IMR-90 (cell line): Measurements from ENCODE around the gene KIFC3. TPM values are rescaled to one million over a fixed set of nuclear protein-coding genes. Genes with fewer than 3 reads are reported as not detected.

Experiments
- ATAC-seq: fragments of 200-7000 bp; cut with Tn5 transposase; 2 replicates; pipeline ENCODE4 v1.9.1; 2020; ENCODE audit warnings: low read depth, mild to moderate bottlenecking, moderate library complexity
- BruUV-seq: library from RNA; stranded (reverse); fragments of 400-500 nt; replicated peaks from 2 replicates; lab custom pipeline; 2021; lab: Mats Ljungman, UMichigan
- CTCF ChIA-PET: fragments of 300-600 bp; formaldehyde crosslinking; extraction: SDS; loops from one replicate; lab custom pipeline; 2021; ENCODE audit warnings: antibody characterized with exemption; lab: Yijun Ruan, JAX
- POLR2A ChIA-PET: fragments of 300-600 bp; sonication (Branson Sonifier 250); formaldehyde crosslinking; loops from one replicate; lab custom pipeline; 2022; ENCODE audit warnings: antibody characterized with exemption; ENCODE audit not compliant: unreplicated experiment; lab: Charles Lee
- DNase-seq: peaks from one replicate; pipeline ENCODE4 v3.0.0; 2013
- H2AFZ ChIP-seq: replicated peaks from 2 replicates; pipeline ENCODE3; 2013; ENCODE audit warnings: low read length, mild to moderate bottlenecking; ENCODE audit not compliant: poor library complexity
- H2AK5ac ChIP-seq: 2 replicates; pipeline ENCODE4 v1.6.1; 2013; ENCODE audit warnings: low read depth, low read length, inconsistent platforms
- H2AK9ac ChIP-seq: replicated peaks from 2 replicates; pipeline ENCODE3; 2013; ENCODE audit warnings: mild to moderate bottlenecking, low read depth, low read length, moderate library complexity; ENCODE audit not compliant: poor library complexity
- H2BK120ac ChIP-seq: 2 replicates; pipeline ENCODE4 v1.6.1; 2013; ENCODE audit warnings: low read depth, low read length, inconsistent platforms
- H2BK15ac ChIP-seq: 3 replicates; pipeline ENCODE4 v1.6.1; 2013; ENCODE audit warnings: low read depth, low read length, inconsistent platforms
- H2BK20ac ChIP-seq: 2 replicates; pipeline ENCODE4 v1.6.1; 2013; ENCODE audit warnings: low read depth, mild to moderate bottlenecking, inconsistent platforms, low read length, moderate library complexity
- H2BK5ac ChIP-seq: 2 replicates; pipeline ENCODE4 v1.6.1; 2013; ENCODE audit warnings: mild to moderate bottlenecking, low read depth, low read length, inconsistent platforms; ENCODE audit not compliant: poor library complexity, severe bottlenecking
- H3K14ac ChIP-seq: replicated peaks from 2 replicates; pipeline ENCODE4 v1.6.1; 2013; ENCODE audit warnings: low read depth, low read length, inconsistent platforms
- H3K18ac ChIP-seq: 2 replicates; pipeline ENCODE4 v1.6.1; 2013; ENCODE audit warnings: low read depth, low read length, control low read depth
- H3K23ac ChIP-seq: 2 replicates; pipeline ENCODE4 v1.6.1; 2013; ENCODE audit warnings: low read depth, low read length, inconsistent platforms
- H3K27ac ChIP-seq: 2 replicates; pipeline ENCODE4 v1.5.1; 2013; ENCODE audit warnings: mild to moderate bottlenecking, control low read depth, low read length; ENCODE audit not compliant: insufficient read depth
- H3K27me3 ChIP-seq: 2 replicates; pipeline ENCODE4 v1.6.1; 2013; ENCODE audit warnings: low read length; ENCODE audit not compliant: control insufficient read depth, insufficient read depth
- H3K36me3 ChIP-seq: 2 replicates; pipeline ENCODE4 v1.6.1; 2013; ENCODE audit warnings: low read length, mixed read lengths; ENCODE audit not compliant: control insufficient read depth, insufficient read depth
- H3K4ac ChIP-seq: 2 replicates; pipeline ENCODE4 v1.6.1; 2013; ENCODE audit warnings: low read depth, low read length, inconsistent platforms
- H3K4me1 ChIP-seq: 2 replicates; pipeline ENCODE4 v1.6.1; 2013; ENCODE audit warnings: low read length, mixed read lengths; ENCODE audit not compliant: control insufficient read depth, insufficient read depth
- H3K4me2 ChIP-seq: 2 replicates; pipeline ENCODE4 v1.6.1; 2013; ENCODE audit warnings: low read depth, mild to moderate bottlenecking, control low read depth, low read length, moderate library complexity
- H3K4me3 ChIP-seq: 2 replicates; pipeline ENCODE4 v1.5.1; 2013; ENCODE audit warnings: low read depth, mild to moderate bottlenecking, control low read depth, low read length, moderate library complexity; ENCODE audit not compliant: insufficient read depth
- H3K56ac ChIP-seq: 2 replicates; pipeline ENCODE4 v1.6.1; 2013; ENCODE audit warnings: low read length, inconsistent platforms; ENCODE audit not compliant: insufficient read depth; ENCODE audit errors: extremely low read depth
- H3K79me1 ChIP-seq, 2 experiments: 2 replicates each; pipeline ENCODE4 v1.6.1; 2013; ENCODE audit warnings: low read length in 2 of 2, inconsistent platforms in 1 of 2, low read depth in 1 of 2
- H3K9ac ChIP-seq: 2 replicates; pipeline ENCODE4 v1.6.1; 2013; ENCODE audit warnings: low read depth, low read length, control low read depth
- H3K9me1 ChIP-seq: 2 replicates; pipeline ENCODE4 v1.6.1; 2013; ENCODE audit warnings: low read length, inconsistent platforms; ENCODE audit not compliant: insufficient read depth
- H3K9me3 ChIP-seq: 2 replicates; pipeline ENCODE4 v1.6.1; 2013; ENCODE audit warnings: low read length; ENCODE audit not compliant: control insufficient read depth, insufficient read depth
- H4K20me1 ChIP-seq: 2 replicates; pipeline ENCODE4 v1.6.1; 2013; ENCODE audit warnings: low read length, inconsistent platforms; ENCODE audit not compliant: insufficient read depth
- H4K5ac ChIP-seq: 2 replicates; pipeline ENCODE4 v1.6.1; 2013; ENCODE audit warnings: mild to moderate bottlenecking, low read depth, low read length, control low read depth
- H4K8ac ChIP-seq, 2 experiments: 2 replicates each; pipeline ENCODE4 v1.6.1; 2013; ENCODE audit warnings: low read depth in 2 of 2, low read length in 2 of 2, control low read depth in 1 of 2, inconsistent platforms in 1 of 2
- H4K91ac ChIP-seq: 2 replicates; pipeline ENCODE4 v1.6.1; 2013; ENCODE audit warnings: low read depth, low read length, inconsistent platforms; ENCODE audit not compliant: insufficient read depth
- BHLHE40 ChIP-seq: fragments of 150-350 bp; IDR thresholded peaks from 2 replicates; pipeline ENCODE4 v1.6.1; 2016; ENCODE audit warnings: mild to moderate bottlenecking, low read depth, low read length
- CHD1 ChIP-seq: IDR thresholded peaks from 2 replicates; pipeline ENCODE4 v1.6.1; 2012; ENCODE audit warnings: low read depth, low read length, improper control_type of control experiment
- ELK1 ChIP-seq: fragments of 150-350 bp; IDR thresholded peaks from 2 replicates; pipeline ENCODE4 v1.6.1; 2016; ENCODE audit warnings: low read depth, mild to moderate bottlenecking, low read length, moderate library complexity, borderline replicate concordance
- FOS ChIP-seq: fragments of 150-350 bp; IDR thresholded peaks from 2 replicates; pipeline ENCODE4 v1.6.1; 2016; ENCODE audit warnings: low read depth, low read length
- MAFK ChIP-seq: IDR thresholded peaks from 2 replicates; pipeline ENCODE4 v1.6.1; 2012; ENCODE audit warnings: low read depth, low read length, improper control_type of control experiment
- MAZ ChIP-seq: IDR thresholded peaks from 2 replicates; pipeline ENCODE4 v1.6.1; 2012; ENCODE audit warnings: low read depth, mild to moderate bottlenecking, low read length, improper control_type of control experiment, moderate library complexity, borderline replicate concordance
- MXI1 ChIP-seq: IDR thresholded peaks from 2 replicates; pipeline ENCODE4 v1.6.1; 2012; ENCODE audit warnings: low read depth, mild to moderate bottlenecking, low read length, moderate library complexity, borderline replicate concordance
- NFE2L2 ChIP-seq: fragments of 150-350 bp; IDR thresholded peaks from 2 replicates; pipeline ENCODE4 v1.6.1; 2016; ENCODE audit warnings: low read depth, mild to moderate bottlenecking, low read length
- POLR2A ChIP-seq: IDR thresholded peaks from 2 replicates; pipeline ENCODE4 v1.6.1; 2012; ENCODE audit warnings: mild to moderate bottlenecking, low read depth, low read length
- RAD21 ChIP-seq: IDR thresholded peaks from 2 replicates; pipeline ENCODE4 v1.6.1; 2012; ENCODE audit warnings: low read length, improper control_type of control experiment
- RFX5 ChIP-seq: IDR thresholded peaks from 2 replicates; pipeline ENCODE4 v1.8.0; 2012; ENCODE audit warnings: low read depth, mild to moderate bottlenecking, low read length, moderate library complexity
- SMC3 ChIP-seq: fragments of 150-350 bp; IDR thresholded peaks from 2 replicates; pipeline ENCODE4 v1.6.1; 2016; ENCODE audit warnings: low read depth, mild to moderate bottlenecking, antibody characterized with exemption, low read length, moderate library complexity
- USF2 ChIP-seq: fragments of 150-350 bp; IDR thresholded peaks from 2 replicates; pipeline ENCODE4 v1.6.1; 2017; ENCODE audit warnings: mild to moderate bottlenecking, antibody characterized with exemption, low read length, low read depth
- WGBS, 2 experiments: methylation state at CpG; one replicate each; pipeline versions ENCODE4 v1.1.5 to v1.1.7; 2013; ENCODE audit warnings: missing lambda C conversion rate in 2 of 2; ENCODE audit not compliant: insufficient read length in 1 of 2; ENCODE audit errors: extremely low coverage in 2 of 2; 5-methylcytosine and 5-hydroxymethylcytosine counted together
- dilution Hi-C: fragments of 300-500 bp; cut with HindIII; formaldehyde crosslinking; loops from one replicate; pipeline ENCODE4 v1.14.3; 2018; ENCODE audit warnings: low sequenced_read_pairs; ENCODE audit not compliant: unreplicated experiment
- in situ Hi-C: fragments of 300-500 bp; cut with MboI; formaldehyde crosslinking; loops from 3 replicates; pipeline ENCODE4 v1.14.3; 2019; ENCODE audit warnings: low sequenced_read_pairs, inconsistent platforms, mixed read lengths
- intact Hi-C: fragments of 100-400 bp; cut with micrococcal nuclease; formaldehyde crosslinking; loops from 2 replicates; pipeline ENCODE4 v1.10.0; 2022
- polyA plus RNA-seq, 3 experiments: library from polyadenylated mRNA; depleted of rRNA; stranded (reverse); fragments of >200 nt; gene quantifications; 2 replicates each; pipeline ENCODE4 v1.2.3, GENCODE V29; 2012; ENCODE audit warnings: low replicate concordance in 1 of 3
- total RNA-seq: library from RNA; depleted of rRNA; stranded (reverse); fragments of >200 nt; gene quantifications from 2 replicates; pipeline ENCODE4 v1.2.3, GENCODE V29; 2012

Gene KIFC3
- total and polyA plus RNA-seq, 2 of the 4 experiments (the other 2 are of a cell fraction): 48.6 to 62.5 TPM

GRCh38 chr16:57760357-57761160 lies 41.7 kb downstream of the KIFC3 start (continued):
- TF ChIP-seq CHD1: no peak

- ATAC-seq: no peak
- H4K8ac ChIP-seq: no peak overlapping the region
- no peak overlapping the region for H3K4me2 ChIP-seq
- H2BK20ac ChIP-seq: no peak overlapping the region
- dilution Hi-C loops: no loop called here
- peaks cover 59% of the 10 kb centered on the region for H3K36me3 ChIP-seq
- no peak overlapping the region for H3K27ac ChIP-seq
- no peak overlapping the region for H3K9ac ChIP-seq
- H3K4ac ChIP-seq: no peak overlapping the region
- intact Hi-C loops: no loop called here
- H3K18ac ChIP-seq: no peak overlapping the region
- no TSS peak for BruUV-seq
- H3K4me3 ChIP-seq: no peak overlapping the region
- peaks cover 3% of the 10 kb centered on the region; the same call in 1 of the 2 replicates for H4K20me1 ChIP-seq
- 93% methylated on average over 3 of the region's 21 CpGs; no CpG with 5 or more reads in 1 of the 2 experiments for WGBS, 2 experiments
- ChIA-PET CTCF (no interaction called here), POLR2A (no interaction called here)
- no peak overlapping the region for H3K14ac ChIP-seq
- no peak overlapping the region for H4K5ac ChIP-seq
- no peak overlapping the region for H2AFZ ChIP-seq
- H3K9me3 ChIP-seq: no peaks in the 10 kb centered on the region
- H2AK5ac ChIP-seq: 0 out of 2 replicates have a peak overlapping the region, but pooled peaks have one; percentile 16
- no peak overlapping the region for H2AK9ac ChIP-seq
- no peak overlapping the region for H2BK5ac ChIP-seq
- no peak overlapping the region for H2BK120ac ChIP-seq
- H2BK15ac ChIP-seq: no peak overlapping the region
- peaks cover 4% of the 10 kb centered on the region for H3K9me1 ChIP-seq
- DNase-seq: no peak
- H4K91ac ChIP-seq: no peak overlapping the region
- no peak overlapping the region for H3K56ac ChIP-seq
- no peaks in the 10 kb centered on the region for H3K27me3 ChIP-seq
- in situ Hi-C loops: loop anchor here (10.0 kb wide), 2 partner anchors 105 to 245 kb away; partner anchors contain the start of genes USB1 and ZNF319
- peaks cover 5 to 14% of the 10 kb centered on the region in 2 experiments; a peak in 2 of 4 replicates for H3K79me1 ChIP-seq
- H3K23ac ChIP-seq: no peak overlapping the region
- H3K4me1 ChIP-seq: peaks cover 8% of the 10 kb centered on the region
- TF ChIP-seq MAFK (no peak), MXI1 (no peak), RAD21 (no peak), ELK1 (no peak), FOS (no peak), MAZ (no peak), SMC3 (no peak), POLR2A (no peak), RFX5 (no peak), USF2 (no peak), NFE2L2 (no peak), BHLHE40 (no peak)
Observed at GRCh38 chr16:57759541-57760356, 42.5 kb downstream of the KIFC3 start.
